Measurements from ENCODE around the gene MAP4K3.

GRCh38 chr2:39275016-39275415 is 162.1 kb downstream of the MAP4K3 start:
- TF ChIP-seq POLR2A (IDR thresholded peaks at IDR 0.05) = no peak
- no peak for TF ChIP-seq CTCF (IDR thresholded peaks at IDR 0.05)
- no peak for TF ChIP-seq POLR2AphosphoS5 (IDR thresholded peaks at IDR 0.05; ENCODE audit: insufficient read depth in 1 of 2, low read depth in 1 of 2)

All from vagina (tissue), 2 donors.